ENCODE results near the gene SH2D3A.
"Not testable (repeated sequence)": the region's sequence is repeated elsewhere in the genome, so short reads cannot be mapped to it uniquely, and the experiment has no call there.

The SH2D3A gene

DNA sequence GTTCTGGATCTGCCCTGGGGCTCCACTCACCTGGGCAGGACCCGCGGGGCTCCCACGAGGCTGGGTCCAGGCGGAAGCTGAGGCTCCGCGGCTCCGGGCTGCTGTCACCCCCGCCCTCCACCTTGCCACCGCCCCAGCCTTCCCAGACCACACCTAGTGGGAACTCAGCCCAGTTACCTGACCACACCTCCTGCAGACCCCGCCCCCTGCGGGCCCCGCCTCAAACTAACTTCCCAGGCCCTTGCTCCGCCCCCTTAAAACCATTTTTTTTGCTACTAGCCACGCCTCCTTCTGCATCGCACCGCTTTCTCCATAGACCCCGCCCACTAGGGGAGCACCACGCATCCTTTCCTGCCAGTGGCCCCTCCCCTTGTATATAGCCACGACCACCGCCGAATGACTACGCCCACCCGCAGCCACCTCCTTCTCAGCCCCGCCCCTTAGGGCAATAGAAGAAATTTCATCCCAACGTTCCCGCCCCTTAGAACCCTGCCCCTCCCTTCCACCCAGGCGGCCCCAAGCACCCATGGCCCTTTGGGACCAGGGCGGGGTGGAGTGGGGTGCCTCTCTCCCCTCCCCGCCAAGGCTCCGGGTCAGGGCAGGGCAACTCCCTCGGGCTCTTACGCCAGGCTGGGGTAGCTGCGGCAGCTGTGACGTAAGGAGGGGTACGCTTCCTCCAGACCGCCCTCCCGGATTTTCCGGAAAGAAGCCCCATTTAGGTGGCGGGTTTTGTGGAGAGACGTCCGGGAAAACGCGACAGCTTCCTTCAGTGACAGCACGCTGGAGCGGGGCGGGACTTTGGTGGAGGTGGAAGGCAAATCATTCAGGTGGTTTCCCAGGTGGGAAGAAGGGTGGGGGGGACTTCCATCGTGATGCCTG is at the start of gene SH2D3A:
Gene SH2D3A (minus strand): TSS at position 79 of the 879 bp plus-strand sequence. CDS start 3,687 bp downstream, outside the sequence.
- peak; percentile 94 for DNase-seq

DNA sequence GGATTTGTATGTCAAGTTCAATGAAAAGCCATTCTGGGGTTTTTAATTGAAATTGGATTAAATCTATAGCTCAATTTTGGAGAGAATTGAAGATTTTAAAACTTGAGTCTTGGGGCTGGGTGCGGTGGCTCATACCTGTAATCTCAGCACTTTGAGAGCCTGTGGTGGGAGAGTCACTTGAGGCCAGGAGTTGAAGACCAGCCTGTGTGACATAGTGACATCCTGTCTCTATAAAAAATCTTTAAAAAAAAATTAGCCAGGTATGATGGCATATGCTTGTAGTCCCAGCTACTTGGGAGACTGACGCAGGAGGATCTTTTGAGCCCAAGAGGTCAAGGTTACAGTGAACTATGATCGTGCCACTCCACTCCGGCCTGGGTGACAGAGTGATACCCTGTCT is 46.4 kb upstream of the SH2D3A start:
- no peak for DNase-seq

DNA sequence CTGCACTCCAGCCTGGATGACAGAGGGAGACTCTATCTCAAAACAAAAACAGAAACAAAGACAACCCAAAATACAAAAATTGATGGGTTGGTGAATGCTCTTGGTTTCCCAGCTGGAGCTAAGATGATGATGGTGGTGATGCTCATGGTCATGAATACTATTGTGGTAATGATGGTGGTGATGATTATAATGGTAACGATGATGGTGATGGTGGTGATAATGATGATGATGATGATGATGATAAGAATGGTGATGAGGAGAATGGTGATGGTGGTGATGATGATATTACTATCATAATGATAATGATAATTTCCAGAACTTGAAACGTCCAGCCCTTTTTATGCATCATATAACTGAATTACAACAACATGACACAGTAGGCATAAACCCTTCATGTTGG is 45.4 kb upstream of the SH2D3A start:
- DNase-seq = no peak

DNA sequence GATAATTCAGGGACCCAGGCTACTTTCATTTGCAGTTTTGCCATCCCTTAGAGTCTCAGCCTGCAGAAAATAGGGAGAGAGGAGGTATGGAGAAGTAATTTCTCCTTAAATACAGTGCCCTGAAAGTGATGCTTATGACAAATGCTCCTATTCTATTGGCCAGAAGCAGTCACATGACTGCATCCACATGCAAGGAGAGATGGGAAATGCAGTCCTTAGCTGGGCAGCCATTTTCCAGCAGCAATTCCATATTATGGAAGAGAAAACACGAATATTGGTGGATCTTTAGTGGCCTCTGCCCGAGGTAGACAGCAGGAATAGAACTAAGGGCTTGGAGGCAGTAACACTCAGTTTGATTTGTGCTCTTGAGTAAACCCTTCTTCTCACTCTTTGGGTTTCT is 44.7 kb upstream of the SH2D3A start:
- DNase-seq = no peak

DNA sequence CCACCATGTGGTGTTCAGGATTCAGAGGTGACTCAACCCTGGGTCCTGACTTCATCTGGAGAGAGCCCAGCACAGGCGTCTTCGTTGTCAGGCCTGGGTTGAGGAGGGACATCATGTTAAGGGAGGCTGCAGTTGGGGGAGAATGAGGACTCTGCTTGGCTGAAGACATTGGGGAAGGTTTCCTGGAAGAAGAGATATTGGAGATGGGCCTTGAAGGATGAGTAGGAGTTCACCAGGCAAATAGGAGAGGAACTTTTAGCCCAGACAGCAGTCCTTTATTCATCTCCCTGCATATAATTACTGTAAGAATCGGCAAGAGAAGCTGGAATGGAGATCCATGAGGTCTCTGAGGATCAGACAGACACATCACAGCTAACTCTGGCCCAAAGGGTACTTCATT is 44.1 kb upstream of the SH2D3A start:
- DNase-seq = no peak

DNA sequence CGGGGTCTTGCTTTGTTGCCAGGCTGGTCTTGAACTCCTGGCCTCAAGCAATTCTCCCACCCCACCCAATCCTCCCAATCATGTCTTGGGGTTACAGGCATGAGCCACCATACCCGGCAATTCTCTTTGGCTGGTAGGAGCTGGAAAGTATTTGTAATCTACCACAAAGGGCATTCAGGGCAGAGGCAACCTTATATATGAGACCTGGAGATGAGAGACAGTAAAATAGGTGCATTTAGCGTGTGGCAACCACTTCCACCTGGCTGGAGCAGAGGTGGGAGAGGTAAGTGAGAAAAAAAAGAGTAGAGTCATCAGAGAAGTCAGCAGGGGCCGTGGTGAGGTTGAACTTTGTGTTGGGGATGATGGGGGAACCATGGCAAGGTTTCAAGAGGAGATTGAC is 42.0 kb upstream of the SH2D3A start:
- DNase-seq = no peak

DNA sequence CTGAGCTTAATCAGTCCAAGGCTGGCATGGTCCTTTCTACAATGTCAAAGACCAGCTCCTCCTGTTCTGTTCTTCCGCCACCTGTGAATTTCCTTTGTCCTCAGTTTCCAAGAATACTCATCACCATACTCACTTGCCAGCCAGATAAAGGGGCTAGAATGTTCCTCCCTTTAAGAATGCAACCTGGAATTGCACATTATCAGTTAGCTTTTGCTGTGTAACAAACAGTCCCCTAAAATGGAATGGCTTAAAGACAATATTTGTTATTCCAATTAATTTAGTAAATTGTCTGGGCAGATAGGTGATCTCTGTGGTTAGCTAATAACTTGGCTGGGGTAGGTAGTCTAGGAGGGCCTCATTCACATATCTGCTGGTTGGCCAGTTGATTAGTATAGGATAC is 41.3 kb upstream of the SH2D3A start:
- DNase-seq = no peak

DNA sequence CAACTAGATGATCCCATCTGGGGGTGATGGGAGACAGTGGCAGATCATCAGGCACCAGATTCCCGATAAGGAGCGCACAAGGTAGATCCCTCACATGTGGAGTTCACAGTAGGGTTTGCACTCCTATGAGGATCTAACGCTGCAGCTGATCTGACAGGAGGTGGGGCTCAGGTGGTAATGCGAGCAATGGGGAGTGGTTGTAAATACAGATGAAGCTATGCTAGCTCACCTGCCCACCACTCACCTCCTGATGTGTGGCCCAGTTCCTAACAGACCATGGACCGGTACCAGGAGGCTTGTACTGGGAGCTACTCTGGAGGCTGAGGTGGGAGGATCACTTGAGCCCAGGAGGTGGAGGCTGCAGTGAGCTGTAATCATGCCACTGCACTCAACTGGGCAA is 40.1 kb upstream of the SH2D3A start:
- no peak for DNase-seq

DNA sequence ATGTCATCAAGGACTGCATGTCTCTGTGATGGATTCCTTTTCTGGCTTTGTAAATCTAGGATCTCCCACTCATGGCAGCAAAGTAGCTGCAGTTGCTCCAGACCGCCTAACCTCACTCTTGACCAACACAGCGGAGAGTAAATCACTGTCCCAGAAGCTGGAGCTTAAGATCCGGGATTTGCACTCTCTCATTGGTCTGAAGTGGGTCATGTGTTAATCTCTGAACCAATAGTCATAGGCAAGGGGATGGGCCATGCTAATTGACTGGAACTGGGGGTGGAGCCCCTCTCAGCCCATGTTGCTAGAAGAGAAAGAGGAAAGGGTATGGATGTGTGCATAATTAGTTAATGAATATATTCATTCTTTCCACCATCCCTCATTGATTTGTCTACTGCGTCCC is 39.3 kb upstream of the SH2D3A start:
- no peak for DNase-seq

DNA sequence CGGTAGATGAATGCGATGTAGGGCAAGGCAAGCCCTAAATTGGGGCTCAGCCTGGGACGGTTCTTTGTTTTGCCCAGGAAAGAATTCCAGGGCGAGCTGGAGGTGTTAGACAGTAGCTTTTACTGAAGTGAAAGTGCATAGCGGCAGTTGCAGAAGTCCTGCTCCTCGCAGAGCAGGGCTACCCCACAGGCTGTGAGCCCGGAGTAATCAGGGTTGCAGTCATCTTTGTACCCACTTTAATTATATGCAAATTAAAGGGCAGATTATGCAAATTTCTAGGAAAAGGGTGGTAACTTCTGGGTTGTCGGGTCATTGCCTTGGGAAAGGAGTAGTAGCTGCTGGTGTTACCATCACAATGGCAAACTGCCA is 35.8 kb upstream of the SH2D3A start:
- no peak for DNase-seq

DNA sequence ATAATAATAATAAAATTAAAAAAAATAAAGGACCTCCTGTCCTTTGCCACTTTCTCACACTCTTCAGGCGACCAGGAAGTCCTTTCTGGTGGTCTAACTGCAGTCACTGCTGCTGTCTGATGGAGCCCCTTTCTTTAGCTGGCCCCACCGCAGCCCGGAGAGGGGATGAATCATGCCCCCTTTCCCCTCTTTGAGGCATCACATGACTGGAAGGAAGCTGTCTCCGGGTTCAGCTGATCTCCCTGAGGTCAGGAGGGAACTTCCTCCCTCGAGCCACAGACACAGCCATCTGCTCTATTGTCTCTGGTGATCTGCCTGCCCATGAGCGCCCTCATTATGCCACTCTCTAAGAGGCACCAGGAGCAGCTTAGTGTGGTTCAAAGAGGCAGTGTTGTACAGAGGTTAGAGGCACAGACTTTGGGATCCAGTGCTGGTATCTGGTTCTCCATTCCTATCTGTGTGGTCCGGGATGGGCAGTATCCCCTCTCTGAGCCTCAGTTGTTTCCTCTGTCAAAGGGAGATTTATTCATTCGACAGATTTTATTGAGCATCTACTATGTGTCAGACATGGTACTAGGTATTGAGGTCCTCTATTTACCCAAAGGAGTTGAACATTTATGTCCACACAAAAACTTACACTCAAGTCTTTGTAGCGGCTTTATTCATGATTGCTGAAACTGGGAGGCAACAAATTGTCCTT is 35.3 kb upstream of the SH2D3A start:
- DNase-seq = no peak

DNA sequence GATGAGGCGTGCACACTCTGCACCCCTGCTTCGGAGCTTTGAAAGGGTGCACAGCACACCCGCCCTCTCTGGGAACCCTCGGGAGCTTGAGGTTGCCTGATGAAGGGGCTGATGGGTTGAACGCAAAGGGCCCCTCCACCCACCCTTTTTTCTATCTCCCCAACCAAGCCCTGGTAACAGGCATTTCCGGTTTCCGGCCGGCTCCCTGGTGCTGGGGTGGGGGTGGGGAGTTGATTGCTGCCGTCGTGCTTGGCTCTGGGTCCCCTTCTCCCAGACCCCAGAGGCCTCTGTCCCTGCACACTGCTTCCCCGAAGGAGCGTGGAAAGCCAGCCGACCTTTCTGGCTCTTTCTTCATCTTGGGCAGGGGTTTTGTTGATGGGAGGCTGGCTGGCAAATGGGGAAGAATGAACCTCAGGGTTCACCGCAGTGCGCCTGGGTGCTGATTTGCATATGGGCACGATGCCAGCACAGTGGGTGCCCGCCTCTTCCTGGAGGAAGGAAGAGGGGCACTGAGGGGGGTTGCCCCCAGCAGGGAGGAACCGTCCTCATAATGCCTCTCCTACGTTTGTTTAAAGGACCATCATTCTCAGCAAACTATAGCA is 34.4 kb upstream of the SH2D3A start:
- no peak for DNase-seq

DNA sequence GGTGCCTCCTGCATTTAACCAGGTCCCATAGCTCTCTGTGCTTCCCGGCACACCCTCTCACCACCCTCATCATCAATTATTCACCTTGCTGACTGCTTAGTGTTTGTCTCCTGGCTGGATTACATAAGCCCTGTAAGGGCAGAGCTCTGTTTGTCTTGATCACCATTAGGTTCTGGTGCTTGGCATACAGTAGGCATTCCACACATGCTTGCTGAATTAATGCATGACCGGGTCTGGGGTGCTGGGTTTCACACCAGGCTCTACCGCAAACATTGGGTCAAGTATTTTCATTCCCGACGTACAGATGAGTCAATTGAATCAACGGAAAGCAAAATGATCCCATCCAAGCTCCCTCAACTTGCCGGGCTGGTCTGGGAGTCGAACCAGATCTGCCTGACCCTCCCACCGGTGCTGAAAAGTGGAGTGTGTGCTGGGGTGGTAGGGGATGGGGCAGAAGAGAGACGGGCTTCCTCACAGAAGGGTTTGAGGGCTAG is 33.8 kb upstream of the SH2D3A start:
- DNase-seq = no peak

DNA sequence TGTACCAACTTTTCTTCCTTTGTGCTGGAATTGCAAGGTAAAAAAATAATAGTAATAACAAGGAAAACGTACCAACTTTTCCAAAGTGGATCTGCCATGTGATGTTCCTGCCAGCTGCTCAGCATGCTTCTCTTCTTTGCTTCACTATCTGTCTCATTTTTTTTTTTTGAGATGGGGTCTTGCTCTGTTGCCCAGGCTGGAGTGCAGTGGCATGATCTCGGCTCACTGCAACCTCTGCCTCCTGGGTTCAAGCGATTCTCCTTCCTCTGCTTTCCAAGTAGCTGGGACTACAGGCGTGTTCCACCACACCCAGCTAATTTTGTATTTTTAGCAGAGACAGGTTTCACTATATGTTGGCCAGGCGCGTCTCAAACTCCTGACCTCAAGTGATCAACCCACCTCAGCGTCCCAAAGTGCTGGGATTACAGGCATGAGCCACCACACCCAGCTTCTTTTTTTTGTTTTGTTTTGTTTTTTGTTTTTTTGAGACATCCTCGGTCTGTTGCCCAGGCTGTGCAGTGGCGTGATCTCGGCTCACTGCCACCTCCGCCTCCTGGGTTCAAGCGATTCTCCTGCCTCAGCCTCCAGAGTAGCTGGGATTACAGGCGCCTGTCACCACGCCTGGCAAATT is 33.0 kb upstream of the SH2D3A start:
- DNase-seq = not testable (repeated sequence)

DNA sequence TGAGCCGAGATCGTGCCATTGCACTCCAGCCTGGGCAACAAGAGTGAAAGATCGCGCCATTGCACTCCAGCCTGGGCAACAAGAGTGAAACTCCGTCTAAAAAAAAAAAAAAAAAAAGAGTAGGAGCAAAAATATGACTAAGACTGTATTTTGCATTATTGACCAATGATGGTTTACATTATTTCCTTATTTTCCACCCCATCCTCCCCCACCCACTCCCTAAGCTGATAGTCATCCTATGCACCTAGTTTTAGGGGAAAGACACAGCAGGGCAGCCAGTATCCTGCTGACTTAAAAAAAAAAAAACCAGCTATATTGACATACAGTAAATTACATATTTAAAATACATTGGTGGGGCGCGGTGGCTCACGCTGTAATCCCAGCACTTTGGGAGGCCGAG is 30.4 kb upstream of the SH2D3A start:
- DNase-seq = no peak

DNA sequence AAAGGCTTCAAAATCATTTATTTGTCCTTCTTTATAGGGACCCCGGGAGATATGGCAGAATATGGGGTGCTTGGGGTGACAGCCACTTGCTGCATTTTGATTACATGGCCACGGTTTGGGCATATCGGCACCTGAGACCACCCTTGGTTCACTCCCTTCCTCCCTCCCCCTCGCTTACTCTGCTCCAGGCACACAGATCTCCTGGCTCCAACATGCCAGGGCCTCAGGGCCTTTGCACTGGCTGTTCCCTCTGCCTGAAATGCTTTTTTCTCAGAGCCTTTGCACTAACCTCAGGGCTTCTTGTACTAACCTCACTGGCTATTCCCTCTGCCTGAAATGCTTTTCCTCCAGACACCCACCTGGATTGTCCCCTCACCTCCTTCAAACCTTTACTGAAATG is 29.0 kb upstream of the SH2D3A start:
- DNase-seq = no peak

DNA sequence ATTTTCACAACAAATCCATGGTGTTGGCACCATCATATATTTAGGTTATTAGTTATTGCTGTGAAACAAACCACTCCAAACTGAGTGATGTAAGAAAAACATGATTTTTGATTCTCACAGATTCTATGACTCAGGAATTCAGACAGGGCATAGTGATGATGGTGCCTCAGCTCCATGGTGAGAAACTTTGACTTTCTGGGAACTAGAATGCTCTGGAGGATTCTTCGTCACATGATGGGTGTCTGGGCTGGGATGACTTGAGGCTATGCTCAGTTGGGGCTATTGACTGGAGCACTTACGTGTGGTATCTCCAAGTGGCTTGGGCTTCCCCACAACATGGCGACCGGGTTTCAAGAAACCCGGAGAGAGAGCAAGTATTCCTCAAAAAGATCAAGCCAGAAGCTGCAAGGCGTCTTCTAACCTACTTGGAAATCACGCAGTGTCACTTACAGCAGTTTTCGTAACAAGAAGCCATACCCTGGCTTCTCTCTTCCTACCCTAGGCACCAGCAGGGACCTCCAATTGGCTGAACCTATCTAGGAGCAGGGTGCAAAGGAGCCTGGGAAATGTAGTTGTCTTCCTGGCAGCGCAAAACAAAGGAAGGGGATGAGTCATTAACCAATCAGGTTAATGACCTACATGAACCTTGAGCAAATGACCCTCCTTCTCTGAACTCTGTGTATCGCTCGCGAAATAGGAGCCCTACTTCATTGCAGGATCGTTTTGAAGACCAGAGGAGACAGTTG is 27.6 kb upstream of the SH2D3A start:
- DNase-seq = no peak

DNA sequence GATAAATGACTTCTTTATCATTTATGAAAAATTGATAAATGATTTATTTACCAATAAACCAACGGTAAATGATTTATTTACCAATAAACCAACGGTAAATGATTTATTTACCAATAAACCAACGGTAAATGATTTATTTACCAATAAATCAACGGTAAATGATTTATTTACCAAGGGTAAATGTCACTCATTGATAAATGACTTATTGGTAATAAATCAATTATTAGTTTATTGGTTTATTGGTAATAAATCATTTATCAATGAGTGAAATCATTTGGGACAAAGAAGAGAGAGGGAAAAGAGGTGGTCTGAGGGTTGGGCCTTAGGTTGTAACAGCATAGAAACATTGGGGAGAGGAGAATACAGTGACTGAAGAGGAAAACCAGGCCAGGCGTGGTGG is 26.7 kb upstream of the SH2D3A start:
- DNase-seq = no peak

DNA sequence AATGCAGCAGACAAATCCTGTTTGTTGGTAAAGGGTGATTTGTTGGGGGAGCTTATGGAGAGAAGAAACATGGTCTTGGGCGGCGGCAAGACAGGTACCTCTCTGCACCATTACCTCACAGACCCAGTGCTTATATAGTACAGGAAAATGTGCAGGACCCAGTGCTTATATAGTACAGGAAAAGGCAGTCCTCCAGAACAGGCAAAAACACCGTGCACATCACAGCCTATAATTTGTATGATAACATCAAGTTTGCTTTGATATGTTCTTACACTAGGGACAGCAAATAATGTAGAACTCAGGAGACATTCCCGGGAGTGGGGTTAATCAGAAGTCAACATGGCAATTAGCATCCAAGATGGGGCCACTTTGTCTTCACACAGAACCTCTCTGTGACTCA is 26.2 kb upstream of the SH2D3A start:
- DNase-seq = no peak

DNA sequence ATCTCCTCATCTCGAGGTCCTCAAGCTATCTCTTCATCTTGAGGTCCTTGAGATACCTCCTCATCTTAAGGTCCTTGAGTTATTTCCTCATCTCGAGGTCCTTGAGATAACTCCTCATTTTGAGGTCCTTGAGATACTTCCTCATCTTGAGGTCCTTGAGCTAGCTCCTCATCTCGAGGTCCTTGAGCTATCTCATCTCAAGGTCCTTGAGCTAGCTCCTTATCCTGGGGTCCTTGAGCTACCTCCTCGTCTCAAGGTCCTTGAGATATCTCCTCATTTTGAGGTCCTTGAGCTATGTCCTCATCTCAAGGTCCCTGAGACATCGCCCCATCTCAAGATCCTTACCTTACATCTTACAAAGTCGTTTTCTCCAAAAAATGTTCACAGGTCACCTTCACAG is 24.0 kb upstream of the SH2D3A start:
- DNase-seq = no peak

DNA sequence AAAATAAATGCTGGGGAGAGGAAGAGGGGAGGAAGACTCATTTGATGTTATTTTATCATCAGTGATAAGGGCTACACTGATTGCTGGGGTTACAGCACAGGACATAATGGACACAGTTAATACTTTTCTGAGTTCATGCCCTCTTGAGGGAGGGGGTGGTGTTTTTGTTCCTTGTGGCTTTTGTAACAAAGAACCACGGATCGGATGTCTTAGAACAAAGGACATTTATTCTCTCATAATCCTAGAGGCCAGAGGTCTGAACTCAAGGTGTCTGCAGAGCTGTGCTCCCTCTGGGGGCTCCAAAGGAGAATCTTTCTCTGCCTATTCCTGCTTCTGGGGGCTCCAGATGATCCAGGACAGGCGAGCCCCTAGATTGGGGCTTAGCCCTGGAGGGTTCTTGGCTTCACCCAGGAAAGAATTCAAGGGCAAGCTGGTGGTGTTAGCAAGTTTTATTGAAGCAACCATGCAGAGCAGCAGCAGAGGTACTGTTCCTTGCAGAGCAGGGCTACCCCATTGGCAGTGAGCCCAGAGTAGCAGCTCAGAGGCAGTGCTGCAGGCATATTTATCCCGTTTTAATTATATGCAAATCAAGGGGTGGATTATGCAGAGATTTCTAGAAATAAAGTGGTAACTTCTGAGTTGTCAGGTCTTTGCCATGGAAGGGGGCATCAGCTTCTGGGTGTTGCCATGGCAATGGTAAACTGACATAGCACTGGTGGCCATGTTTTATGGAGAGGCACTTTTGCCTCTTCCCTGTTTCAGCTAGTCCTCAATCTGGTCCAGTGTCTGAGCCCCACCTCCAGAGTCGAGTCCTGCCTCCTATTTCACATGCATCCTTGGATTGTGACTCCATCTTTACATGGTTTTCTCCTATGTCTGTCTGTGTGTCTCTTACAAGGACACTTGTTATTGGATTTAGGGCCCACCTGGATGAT is 23.2 kb upstream of the SH2D3A start:
- no peak for DNase-seq

DNA sequence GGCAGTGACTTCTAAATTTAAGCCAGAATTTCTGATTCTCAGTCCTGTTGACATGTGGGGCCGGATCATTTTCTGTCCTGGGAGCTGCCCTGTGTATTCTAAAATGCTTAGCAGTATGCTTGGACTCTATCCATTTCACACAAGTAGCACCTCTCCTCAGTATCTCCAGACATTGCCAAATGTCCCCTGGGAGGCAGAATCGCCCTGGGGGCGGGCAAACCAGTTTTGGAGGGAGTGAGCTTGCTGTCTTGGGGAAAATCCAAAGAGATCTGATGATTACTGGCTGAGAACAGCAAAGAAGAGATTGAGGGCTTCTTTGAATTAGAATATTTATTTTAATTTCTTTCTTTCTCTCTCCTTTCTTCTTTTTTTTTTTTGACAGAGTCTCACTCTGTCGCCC is 21.7 kb upstream of the SH2D3A start:
- DNase-seq = no peak
